Hypothalamus (tissue), 51 donors: Measurements from ENCODE around the gene HTT.
"Not testable (repeated sequence)": the region's sequence is repeated elsewhere in the genome, so short reads cannot be mapped to it uniquely, and the experiment has no call there.

Source experiments
- DNase-seq, 51 donors: peaks; one replicate each; lab custom pipeline; 2025; lab: John Stamatoyannopoulos, UW

HTT gene

GRCh38 chr4:3116955-3117354, 42.5 kb downstream of the HTT start:
- no peak for DNase-seq

- no peak for DNase-seq
These were observed 43.8 kb downstream of the HTT start for GRCh38 chr4:3118312-3118711.

GRCh38 chr4:3119464-3119863, 45.0 kb downstream of the HTT start:
- no peak for DNase-seq

- no peak for DNase-seq
These were observed 46.6 kb downstream of the HTT start for GRCh38 chr4:3121110-3121509.

- DNase-seq = no peak
These were observed 47.1 kb downstream of the HTT start for GRCh38 chr4:3121596-3121995.

GRCh38 chr4:3122081-3122563, 47.6 kb downstream of the HTT start:
- no peak for DNase-seq

- peak in 1 of 51 donors; percentile 8 for DNase-seq
These were observed 48.7 kb downstream of the HTT start for GRCh38 chr4:3123181-3123671.

- DNase-seq = no peak
These were observed 49.7 kb downstream of the HTT start for GRCh38 chr4:3124070-3124767.

- DNase-seq = no peak
These were observed 52.6 kb downstream of the HTT start for GRCh38 chr4:3127112-3127511.

GRCh38 chr4:3128058-3128457, 53.6 kb downstream of the HTT start:
- no peak for DNase-seq

- DNase-seq = no peak
These were observed 54.5 kb downstream of the HTT start for GRCh38 chr4:3128976-3129375.

- DNase-seq = no peak
These were observed 55.7 kb downstream of the HTT start for GRCh38 chr4:3130201-3130600.

GRCh38 chr4:3130826-3131225, 56.3 kb downstream of the HTT start:
- no peak for DNase-seq

- DNase-seq = no peak
These were observed 59.7 kb downstream of the HTT start for GRCh38 chr4:3134201-3134600.

GRCh38 chr4:3135155-3136011, 60.9 kb downstream of the HTT start:
- DNase-seq = no peak

GRCh38 chr4:3136454-3136853, 62.0 kb downstream of the HTT start:
- no peak for DNase-seq

GRCh38 chr4:3137908-3138307, 63.4 kb downstream of the HTT start:
- DNase-seq = no peak

- DNase-seq = peak in 1 of 51 donors; percentile 11
These were observed 70.9 kb downstream of the HTT start for GRCh38 chr4:3145234-3145924.

- no peak for DNase-seq
These were observed 74.4 kb downstream of the HTT start for GRCh38 chr4:3148926-3149325.

GRCh38 chr4:3151238-3151637, 76.8 kb downstream of the HTT start:
- not testable (repeated sequence) for DNase-seq

- DNase-seq = no peak
These were observed 82.9 kb downstream of the HTT start for GRCh38 chr4:3157366-3157765.
